T-helper 17 cell (primary cell): ENCODE results near the gene IFI27L1. TPM values are rescaled to one million over a fixed set of nuclear protein-coding genes. Genes with fewer than 3 reads are reported as not detected.

Experiments used
- ATAC-seq: fragments of 150-1000 bp; cut with Tn5 transposase; 2 replicates; pipeline ENCODE4 v1.10.0; 2021; ENCODE audit warnings: mild to moderate bottlenecking, moderate library complexity
- DNase-seq, 3 donors: peaks; one replicate each; pipeline versions ENCODE4 v3.0.0 to v3.0.0-alpha.2; 2020 to 2021
- H3K9me3 ChIP-seq: one replicate; pipeline ENCODE4 v1.7.0; 2013; ENCODE audit warnings: low read length, mild to moderate bottlenecking; ENCODE audit not compliant: control insufficient read depth, poor library complexity, severe bottlenecking
- H3K27ac Mint-ChIP-seq: one replicate; pipeline ENCODE4 v1.8.0; 2022; ENCODE audit warnings: mild to moderate bottlenecking, moderate library complexity, mixed read lengths
- H3K27me3 Mint-ChIP-seq: one replicate; pipeline ENCODE4 v1.8.0; 2022; ENCODE audit warnings: mixed read lengths
- H3K36me3 Mint-ChIP-seq: one replicate; pipeline ENCODE4 v1.8.0; 2022; ENCODE audit warnings: low read depth, mixed read lengths
- H3K4me1 Mint-ChIP-seq: one replicate; pipeline ENCODE4 v1.8.0; 2022; ENCODE audit warnings: mild to moderate bottlenecking, mixed read lengths
- H3K4me3 Mint-ChIP-seq: one replicate; pipeline ENCODE4 v1.8.0; 2022; ENCODE audit warnings: mild to moderate bottlenecking, moderate library complexity, mixed read lengths
- total RNA-seq, 4 donors: library from RNA in 2 of 4; stranded (reverse) in 2 of 4; gene quantifications; one replicate each; pipeline ENCODE4 v1.2.3 and lab custom pipeline; 2022 to 2026

Gene IFI27L1
- total RNA-seq, 2 donors from 2014 or later = 9.3 to 12.1 TPM

GRCh38 chr14:94043111-94043755, 37.9 kb upstream of the IFI27L1 start:
- H3K36me3 Mint-ChIP-seq = peaks cover 4% of the 10 kb centered on the region
- H3K9me3 ChIP-seq = no peaks in the 10 kb centered on the region
- H3K4me1 Mint-ChIP-seq = peaks cover 18% of the 10 kb centered on the region
- DNase-seq = no peak
- H3K4me3 Mint-ChIP-seq = peak overlapping the region; percentile 45
- ATAC-seq = peak; percentile 4
- no peaks in the 10 kb centered on the region for H3K27me3 Mint-ChIP-seq
- peak overlapping the region; percentile 86 for H3K27ac Mint-ChIP-seq

GRCh38 chr14:94043756-94044475, 37.2 kb upstream of the IFI27L1 start:
- H3K36me3 Mint-ChIP-seq = peaks cover 4% of the 10 kb centered on the region
- peak overlapping the region; percentile 86 for H3K27ac Mint-ChIP-seq
- H3K4me3 Mint-ChIP-seq = peak overlapping the region; percentile 75
- no peaks in the 10 kb centered on the region for H3K27me3 Mint-ChIP-seq
- H3K9me3 ChIP-seq = no peaks in the 10 kb centered on the region
- no peak for DNase-seq
- ATAC-seq = peak; percentile 8
- peaks cover 18% of the 10 kb centered on the region for H3K4me1 Mint-ChIP-seq

- DNase-seq (no peak), ATAC-seq (no peak)
- peaks cover 4% of the 10 kb centered on the region for H3K36me3 Mint-ChIP-seq
- H3K27ac Mint-ChIP-seq = peak overlapping the region; percentile 86
- peak overlapping the region; percentile 75 for H3K4me3 Mint-ChIP-seq
- peaks cover 18% of the 10 kb centered on the region for H3K4me1 Mint-ChIP-seq
- no peaks in the 10 kb centered on the region for H3K9me3 ChIP-seq
- no peaks in the 10 kb centered on the region for H3K27me3 Mint-ChIP-seq
Measured at GRCh38 chr14:94044476-94045091, 36.5 kb upstream of the IFI27L1 start.

DNA sequence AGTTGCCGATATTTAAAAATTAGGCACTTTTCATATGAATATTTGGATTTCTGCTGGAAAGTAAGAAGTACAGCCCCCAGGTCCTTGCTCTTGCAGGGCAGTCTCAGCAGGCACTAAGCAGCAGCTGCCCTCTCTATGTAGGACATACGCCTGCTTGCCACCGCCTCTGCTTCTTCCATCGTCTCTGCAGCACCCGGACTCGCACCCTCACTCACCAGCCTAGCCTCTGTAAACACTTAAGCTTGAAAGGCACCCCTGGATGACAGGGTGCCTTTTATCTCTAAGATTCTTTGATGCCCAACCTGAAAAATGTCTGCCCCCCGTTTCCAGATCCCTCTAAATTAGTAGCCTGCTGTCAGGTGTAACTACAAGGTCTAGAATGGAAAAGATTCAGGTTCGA, 36.0 kb upstream of the IFI27L1 start:
- H3K9me3 ChIP-seq = no peaks in the 10 kb centered on the region
- DNase-seq = no peak
- H3K27ac Mint-ChIP-seq = peak overlapping the region; percentile 86
- peaks cover 18% of the 10 kb centered on the region for H3K4me1 Mint-ChIP-seq
- peak overlapping the region; percentile 63 for H3K4me3 Mint-ChIP-seq
- no peaks in the 10 kb centered on the region for H3K27me3 Mint-ChIP-seq
- no peak for ATAC-seq
- H3K36me3 Mint-ChIP-seq = peaks cover 4% of the 10 kb centered on the region

DNA sequence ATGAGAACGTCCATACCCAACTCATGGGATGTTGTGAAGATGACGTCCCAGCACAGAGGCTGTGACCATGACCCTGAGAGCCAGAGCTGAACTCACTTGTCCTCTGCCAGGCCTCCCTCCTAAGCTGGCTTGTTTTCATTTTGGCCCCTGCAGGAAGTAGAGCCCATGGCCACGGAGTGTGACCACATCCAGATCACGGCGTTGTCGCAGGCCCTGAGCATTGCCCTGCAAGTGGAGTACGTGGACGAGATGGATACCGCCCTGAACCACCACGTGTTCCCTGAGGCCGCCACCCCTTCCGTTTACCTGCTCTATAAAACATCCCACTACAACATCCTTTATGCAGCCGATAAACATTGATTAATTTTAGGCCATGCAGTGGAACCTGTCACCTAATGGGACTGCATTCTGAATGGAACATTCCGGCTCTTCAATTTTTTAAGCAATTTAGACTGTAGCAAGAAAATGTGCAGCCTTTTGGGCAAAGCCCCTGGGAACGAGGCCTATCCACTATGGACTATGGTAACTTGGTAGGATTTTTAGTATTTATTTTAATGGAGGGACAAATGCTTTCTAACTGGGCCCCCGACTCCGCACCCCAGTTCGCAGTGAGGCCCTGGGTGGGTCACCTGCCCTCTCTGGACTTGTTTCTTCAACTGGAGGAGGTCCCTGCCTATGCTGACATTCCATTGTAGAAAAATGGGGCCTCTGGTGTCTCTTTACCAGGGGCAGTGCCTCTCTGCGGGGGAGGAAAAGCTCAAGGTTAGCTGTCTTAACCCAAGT, 35.4 kb upstream of the IFI27L1 start:
- no peaks in the 10 kb centered on the region for H3K9me3 ChIP-seq
- ATAC-seq (no peak), DNase-seq (no peak)
- H3K36me3 Mint-ChIP-seq = peaks cover 4% of the 10 kb centered on the region
- no peaks in the 10 kb centered on the region for H3K27me3 Mint-ChIP-seq
- H3K4me1 Mint-ChIP-seq = peaks cover 15% of the 10 kb centered on the region
- peak overlapping the region; percentile 86 for H3K27ac Mint-ChIP-seq
- H3K4me3 Mint-ChIP-seq = peak overlapping the region; percentile 69

DNA sequence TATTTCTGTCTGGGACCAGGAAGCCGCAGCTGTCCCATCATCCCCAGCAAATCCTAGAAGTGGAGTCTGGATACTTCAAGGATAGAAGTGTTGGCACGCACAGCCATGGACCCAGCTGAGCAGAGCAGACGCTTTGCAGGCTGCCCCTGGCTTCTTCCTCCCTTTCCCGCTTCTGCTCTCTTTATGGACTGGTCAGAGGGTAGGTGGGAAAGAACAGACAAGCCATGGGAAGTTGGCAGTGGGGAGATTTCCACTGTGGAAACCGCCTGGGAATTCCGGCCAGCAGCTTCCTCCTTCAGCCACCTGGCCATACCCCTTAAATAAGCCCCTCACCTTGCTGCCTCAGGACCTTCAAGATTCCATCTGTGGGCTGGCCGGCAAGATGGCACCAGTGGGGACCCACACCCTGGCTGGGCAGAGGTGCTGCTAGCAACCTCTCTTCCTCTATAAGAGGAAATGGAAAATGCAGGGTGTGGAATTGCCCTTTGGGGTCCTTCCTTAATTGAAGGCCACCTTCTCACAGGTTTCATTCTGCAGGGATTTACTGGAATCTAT, 34.3 kb upstream of the IFI27L1 start:
- peaks cover 11% of the 10 kb centered on the region for H3K4me1 Mint-ChIP-seq
- DNase-seq = no peak
- H3K27me3 Mint-ChIP-seq = no peaks in the 10 kb centered on the region
- H3K27ac Mint-ChIP-seq = peak overlapping the region; percentile 86
- H3K36me3 Mint-ChIP-seq = peaks cover 6% of the 10 kb centered on the region
- no peaks in the 10 kb centered on the region for H3K9me3 ChIP-seq
- peak overlapping the region; percentile 12 for H3K4me3 Mint-ChIP-seq
- no peak for ATAC-seq

GRCh38 chr14:94047581-94047980, 33.5 kb upstream of the IFI27L1 start:
- H3K4me3 Mint-ChIP-seq = peak overlapping the region; percentile 19
- ATAC-seq = no peak
- H3K27ac Mint-ChIP-seq = peak overlapping the region; percentile 60
- H3K36me3 Mint-ChIP-seq = peaks cover 6% of the 10 kb centered on the region
- no peak for DNase-seq
- H3K4me1 Mint-ChIP-seq = peaks cover 11% of the 10 kb centered on the region
- no peaks in the 10 kb centered on the region for H3K9me3 ChIP-seq
- no peaks in the 10 kb centered on the region for H3K27me3 Mint-ChIP-seq

DNA sequence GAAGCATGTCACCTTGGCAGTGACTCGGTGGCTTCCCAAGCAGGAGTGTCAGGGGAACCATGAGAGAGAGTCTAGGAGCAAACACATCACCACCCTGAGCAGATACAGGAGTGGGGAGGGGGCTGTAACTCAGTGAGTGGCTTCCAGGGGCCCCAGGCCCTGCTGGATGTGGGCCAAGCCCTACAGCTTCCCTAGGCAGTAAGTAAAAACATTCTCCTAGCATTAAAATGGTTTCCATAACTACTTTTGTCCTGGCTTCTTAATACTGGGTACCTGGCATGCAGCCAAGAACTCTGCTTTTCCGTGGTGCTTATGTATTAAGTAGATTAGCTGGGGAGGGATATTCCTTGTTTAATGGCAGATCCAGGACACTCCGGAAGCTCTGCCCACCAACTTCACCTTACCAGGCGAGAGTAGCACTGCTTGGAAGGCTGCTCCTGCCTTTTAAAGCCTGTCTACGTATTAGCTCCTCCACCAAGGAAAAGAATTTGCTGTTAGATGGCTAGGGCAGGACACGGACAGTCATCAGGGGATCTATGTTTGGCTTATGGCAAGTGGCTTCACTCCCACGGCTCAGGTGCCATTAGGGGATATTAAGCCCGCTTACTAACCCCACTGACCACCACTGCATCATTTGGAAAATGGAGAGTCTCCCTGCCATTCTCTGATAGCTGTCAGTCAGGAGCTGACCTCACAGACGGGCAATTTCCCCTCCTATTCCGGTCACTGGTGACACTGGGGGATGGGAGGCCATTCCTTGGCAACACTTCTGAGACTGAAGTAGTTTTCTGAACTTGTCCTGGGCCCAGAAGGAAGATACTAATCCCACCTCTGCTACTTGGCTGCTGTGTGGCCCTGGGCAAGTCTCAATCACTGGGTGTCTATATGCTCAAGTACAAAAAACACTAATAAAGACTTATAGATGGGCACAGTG, 32.2 kb upstream of the IFI27L1 start:
- no peak overlapping the region for H3K4me3 Mint-ChIP-seq
- no peaks in the 10 kb centered on the region for H3K27me3 Mint-ChIP-seq
- DNase-seq = no peak
- H3K4me1 Mint-ChIP-seq = peaks cover 8% of the 10 kb centered on the region
- peak overlapping the region; percentile 60 for H3K27ac Mint-ChIP-seq
- ATAC-seq = no peak
- peaks cover 6% of the 10 kb centered on the region for H3K36me3 Mint-ChIP-seq
- H3K9me3 ChIP-seq = no peaks in the 10 kb centered on the region

GRCh38 chr14:94049625-94050023, 31.5 kb upstream of the IFI27L1 start:
- Mint-ChIP-seq H3K36me3 (peaks cover 8% of the 10 kb centered on the region), H3K4me3 (no peak overlapping the region), H3K4me1 (peaks cover 12% of the 10 kb centered on the region), H3K27ac (peak overlapping the region; percentile 88), H3K27me3 (no peaks in the 10 kb centered on the region)
- no peaks in the 10 kb centered on the region for H3K9me3 ChIP-seq
- ATAC-seq (no peak), DNase-seq (no peak)

GRCh38 chr14:94050231-94050880, 30.8 kb upstream of the IFI27L1 start:
- Mint-ChIP-seq H3K4me3 (peak overlapping the region; percentile 49), H3K4me1 (peaks cover 15% of the 10 kb centered on the region), H3K27me3 (no peaks in the 10 kb centered on the region), H3K36me3 (peaks cover 7% of the 10 kb centered on the region), H3K27ac (peak overlapping the region; percentile 88)
- no peak for ATAC-seq
- H3K9me3 ChIP-seq = no peaks in the 10 kb centered on the region
- no peak for DNase-seq

DNA sequence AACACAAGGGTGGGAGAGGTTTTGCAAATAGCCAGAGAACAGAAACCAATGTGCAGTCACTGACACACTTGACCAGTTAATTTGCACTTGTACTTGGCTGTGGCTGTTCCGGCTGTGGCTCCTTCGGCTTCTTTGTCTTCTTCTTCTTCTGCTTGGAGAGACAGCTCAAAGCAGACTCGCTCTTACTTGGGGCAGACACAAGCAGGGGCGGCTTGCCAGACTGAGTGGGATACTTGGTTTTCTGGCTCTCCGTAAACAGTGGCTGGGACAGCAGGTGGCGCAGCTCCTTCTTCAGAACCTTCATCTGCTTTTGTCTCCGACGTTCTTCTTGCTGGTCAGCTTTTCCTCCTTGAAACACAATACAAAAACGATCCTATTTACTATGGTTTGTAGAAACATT, 30.0 kb upstream of the IFI27L1 start:
- no peaks in the 10 kb centered on the region for H3K27me3 Mint-ChIP-seq
- H3K9me3 ChIP-seq = no peaks in the 10 kb centered on the region
- peaks cover 11% of the 10 kb centered on the region for H3K36me3 Mint-ChIP-seq
- peak overlapping the region; percentile 88 for H3K27ac Mint-ChIP-seq
- DNase-seq (no peak), ATAC-seq (no peak)
- H3K4me1 Mint-ChIP-seq = peaks cover 16% of the 10 kb centered on the region
- peak overlapping the region; percentile 68 for H3K4me3 Mint-ChIP-seq

GRCh38 chr14:94051779-94052178, 29.3 kb upstream of the IFI27L1 start:
- H3K9me3 ChIP-seq = no peaks in the 10 kb centered on the region
- Mint-ChIP-seq H3K4me3 (peak overlapping the region; percentile 68), H3K4me1 (peaks cover 18% of the 10 kb centered on the region), H3K36me3 (peaks cover 11% of the 10 kb centered on the region), H3K27me3 (no peaks in the 10 kb centered on the region), H3K27ac (peak overlapping the region; percentile 88)
- ATAC-seq (no peak), DNase-seq (no peak)
